Right hindlimb (tissue), 1 donor: ENCODE measurements around the gene LRCOL1.

Experiments used
- DNase-seq: peaks from one replicate; pipeline ENCODE4 v3.0.0-alpha.2; 2018

The LRCOL1 gene

DNA sequence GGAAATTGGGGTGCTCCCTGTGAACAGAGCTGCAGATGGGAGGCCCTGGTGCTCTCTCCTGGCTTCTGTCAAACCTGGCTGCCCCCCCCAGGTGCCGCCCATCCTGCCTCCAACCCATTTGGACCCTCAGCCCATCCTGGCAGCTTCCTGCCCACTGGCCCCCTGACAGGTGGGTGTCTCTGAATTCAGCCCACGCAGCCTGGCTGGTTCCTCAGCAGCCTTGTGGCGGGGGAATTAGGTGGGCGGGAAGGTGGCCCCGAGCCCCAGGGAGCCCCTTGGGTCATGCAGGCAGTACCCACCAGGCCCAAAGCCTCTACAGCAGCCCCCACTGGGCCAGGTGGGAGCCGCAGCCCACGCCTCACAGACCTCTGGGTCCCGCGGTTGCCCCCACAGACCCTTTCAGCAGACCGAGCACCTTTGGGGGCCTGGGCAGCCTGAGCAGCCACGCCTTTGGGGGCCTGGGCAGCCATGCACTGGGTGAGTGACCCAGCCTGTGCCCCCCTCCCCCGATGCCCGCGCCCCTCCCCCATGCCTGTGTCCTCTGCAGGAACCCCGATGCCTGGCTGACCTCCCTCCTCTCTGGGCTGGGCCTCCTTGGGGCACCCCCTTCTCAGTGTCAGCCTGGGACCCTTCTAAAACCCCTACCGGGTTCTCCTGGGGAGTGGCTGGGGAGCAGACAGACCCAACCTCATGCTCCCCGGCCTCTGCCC is 28.9 kb downstream of the LRCOL1 start:
- DNase-seq = no peak

DNA sequence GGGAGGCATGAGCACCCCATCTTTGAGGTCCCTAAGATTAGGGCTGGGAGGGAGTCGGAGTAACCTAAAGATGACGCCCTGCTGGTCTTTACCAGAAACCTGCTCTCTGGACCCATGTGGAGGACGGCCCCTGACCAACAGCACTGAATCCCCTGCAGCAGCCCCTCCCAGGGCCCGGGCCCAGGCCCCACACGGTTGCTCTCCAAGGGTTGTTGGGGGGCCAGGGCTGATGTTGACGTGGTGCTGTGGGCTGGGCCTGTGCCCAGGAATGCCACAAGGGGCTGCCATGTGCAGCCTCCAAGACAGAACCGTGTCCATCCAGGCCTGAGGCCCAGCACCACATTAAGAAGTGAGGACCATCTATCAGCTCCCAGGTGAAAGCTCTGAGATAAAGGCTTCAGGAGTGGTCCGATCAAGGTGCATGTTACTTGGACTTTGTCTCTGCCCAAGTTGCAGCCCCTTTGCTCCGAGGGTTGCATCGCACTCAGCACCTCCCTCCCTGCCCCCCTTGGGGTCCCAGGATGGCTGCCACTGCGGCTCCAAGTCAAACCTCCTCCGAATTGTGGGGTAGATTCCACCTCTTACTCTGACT is 29.6 kb downstream of the LRCOL1 start:
- DNase-seq = no peak

DNA sequence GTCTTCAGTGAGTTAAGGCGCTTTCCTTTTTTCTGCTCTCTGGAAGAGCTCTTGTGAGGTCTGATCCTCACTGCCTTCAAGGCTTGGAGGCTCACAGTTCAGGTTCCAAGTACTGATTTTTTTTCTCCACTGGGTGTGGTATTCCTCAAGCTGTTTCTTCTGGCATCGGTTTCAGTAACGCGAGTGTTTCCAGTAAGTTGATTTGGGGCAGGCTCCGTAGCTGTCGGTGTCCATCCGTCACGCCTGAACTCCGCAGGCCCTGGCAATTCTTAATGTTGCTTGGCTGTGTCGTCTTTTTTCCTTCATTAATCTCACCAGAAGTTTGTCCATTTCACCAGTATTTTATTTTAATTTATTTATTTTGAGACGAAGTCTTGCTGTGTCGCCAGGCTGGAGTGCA is 30.6 kb downstream of the LRCOL1 start:
- DNase-seq = no peak

DNA sequence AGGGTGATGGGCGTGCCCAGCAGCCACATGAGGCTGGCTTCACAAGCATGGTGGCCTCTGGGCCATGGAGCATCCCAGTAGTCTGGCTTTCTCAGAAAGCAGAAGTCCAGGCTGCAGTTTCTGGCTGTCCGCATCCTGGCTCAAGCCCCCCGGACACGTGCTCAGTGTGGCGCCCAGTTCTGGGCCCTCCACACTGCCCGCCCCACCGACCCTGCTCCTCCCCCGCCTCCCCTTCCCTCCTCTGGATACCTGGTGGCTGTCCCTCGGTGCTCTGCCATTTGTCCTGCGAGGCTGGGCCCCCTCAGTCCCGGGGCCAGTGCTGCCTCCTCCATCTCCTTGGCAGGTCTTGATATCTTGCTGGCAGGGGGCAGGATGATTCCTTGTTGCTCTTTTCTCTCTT is 31.6 kb downstream of the LRCOL1 start:
- no peak for DNase-seq

DNA sequence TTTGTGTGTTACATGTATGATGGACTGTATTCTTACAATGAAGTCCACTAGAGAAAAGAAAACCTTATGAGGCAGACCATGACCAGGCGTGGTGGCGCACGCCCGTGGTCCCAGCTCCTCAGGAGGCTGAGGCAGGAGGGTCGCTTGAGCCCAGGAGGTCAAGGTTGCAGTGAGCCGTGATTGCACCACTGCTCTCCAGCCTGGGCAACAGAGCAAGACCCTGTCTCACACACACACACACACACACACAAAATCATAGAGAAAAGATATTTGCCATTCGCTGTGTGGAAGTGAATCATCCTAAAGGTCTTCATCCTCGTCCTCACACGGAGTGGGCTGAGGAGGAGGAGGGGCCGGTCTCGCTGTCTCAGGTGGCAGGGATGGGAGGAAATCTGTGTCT is 32.3 kb downstream of the LRCOL1 start:
- no peak for DNase-seq

DNA sequence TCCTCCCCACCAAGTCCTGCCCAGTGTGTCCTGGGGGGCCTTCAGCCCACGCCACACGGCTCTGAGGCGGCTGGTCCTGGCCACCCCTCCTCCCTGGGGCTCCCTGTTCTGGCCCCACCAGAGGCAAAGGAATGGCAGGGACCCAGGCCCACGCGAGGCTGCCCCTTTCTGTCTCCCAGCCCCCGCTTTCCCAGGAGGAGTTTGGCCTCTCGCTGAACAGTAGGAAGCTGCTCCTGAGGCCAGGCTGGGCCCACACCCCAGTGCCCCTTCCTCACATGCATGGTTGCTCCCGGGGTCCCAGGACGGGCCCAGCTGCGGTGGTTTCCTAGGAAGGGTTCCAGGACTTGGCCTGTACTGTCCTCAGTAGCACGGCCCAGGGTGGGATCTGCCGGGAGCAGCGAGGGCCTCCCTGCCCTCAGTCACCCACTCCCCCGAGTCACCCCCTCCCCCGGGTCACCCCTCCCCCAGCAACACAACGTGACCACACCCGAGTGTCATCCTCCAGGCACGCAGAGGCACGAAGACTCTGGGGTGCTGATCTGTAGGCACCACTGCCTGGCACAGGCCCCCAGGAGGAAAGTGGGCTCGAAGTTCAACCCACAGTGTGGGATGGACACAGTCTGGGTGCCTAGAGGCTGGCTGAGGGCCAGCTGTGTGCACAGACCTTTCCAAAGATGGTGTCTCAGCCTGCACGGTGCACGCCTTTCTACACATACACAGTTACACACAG is 33.0 kb downstream of the LRCOL1 start:
- no peak for DNase-seq

DNA sequence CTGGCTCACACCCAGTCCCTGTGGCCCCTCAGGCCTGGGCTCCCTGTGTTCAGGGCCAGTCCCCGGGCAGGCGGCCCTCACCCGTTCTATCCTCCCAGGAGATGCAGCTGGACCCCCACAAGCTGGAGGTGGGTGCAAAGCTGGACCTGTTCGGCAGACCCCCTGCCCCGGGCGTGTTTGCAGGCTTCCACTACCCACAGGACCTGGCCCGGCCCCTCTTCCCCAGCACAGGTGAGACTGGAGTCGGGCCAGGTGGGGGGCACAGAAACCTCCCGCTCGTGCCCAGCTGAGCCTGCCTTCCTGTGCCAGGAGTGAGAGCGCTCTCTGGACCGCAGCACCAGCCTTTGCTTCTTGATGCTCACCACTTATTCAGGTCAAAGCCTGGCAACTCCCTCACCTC is 33.7 kb downstream of the LRCOL1 start:
- DNase-seq = no peak

DNA sequence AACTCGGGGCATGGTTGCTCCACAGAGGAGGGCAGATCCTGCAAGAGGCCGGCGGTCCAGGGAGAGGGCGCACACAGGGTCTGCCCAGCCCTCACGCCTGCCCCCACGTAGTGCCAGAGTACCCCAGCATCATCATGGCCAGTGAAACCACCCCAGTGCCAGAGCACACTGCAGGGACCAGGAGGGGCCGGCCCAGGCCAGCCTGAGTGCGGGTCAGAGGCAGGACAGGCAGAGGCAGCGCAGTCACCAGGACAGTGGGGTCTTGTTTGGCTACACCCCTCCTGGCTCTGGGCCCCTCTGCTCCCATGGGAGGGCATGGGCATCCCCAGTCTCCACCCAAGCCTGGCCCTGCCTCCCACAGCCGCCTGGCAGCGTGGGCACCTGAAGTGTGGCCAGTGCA is 34.7 kb downstream of the LRCOL1 start:
- no peak for DNase-seq

DNA sequence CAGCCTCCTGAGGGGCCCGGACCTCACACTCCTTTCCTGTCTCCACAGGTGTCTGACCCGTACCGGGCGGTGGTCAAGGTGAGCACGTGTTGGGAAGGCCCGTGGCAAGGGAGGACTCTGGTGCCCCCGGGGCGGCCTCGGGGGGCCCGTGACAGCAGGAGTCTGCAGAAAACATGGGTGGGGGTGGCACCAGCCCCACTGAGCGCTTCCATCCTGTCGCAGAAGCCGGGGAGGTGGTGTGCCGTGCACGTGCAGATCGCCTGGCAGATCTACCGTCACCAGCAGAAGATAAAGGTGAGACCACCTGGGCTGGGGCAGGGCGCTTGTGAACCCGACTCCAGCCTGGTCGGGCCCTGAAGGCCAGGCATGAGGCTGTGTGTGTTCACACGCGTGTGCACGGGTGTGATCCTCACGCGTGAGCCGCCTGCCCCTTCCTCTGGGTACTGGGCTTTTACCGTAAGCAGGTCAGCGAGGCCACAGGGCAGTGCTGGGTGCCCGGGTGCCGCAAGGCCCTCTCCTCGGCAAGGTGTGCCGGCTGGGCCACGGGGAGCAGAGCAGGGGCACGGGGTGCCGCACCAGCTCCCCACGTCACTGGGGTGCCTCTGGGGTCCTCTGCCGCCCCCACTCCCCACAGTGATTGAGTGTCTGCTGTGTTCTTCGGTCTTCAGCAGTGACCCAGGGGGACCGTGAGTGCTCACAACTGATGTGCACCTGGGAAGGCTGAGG is 35.9 kb downstream of the LRCOL1 start:
- DNase-seq = no peak

DNA sequence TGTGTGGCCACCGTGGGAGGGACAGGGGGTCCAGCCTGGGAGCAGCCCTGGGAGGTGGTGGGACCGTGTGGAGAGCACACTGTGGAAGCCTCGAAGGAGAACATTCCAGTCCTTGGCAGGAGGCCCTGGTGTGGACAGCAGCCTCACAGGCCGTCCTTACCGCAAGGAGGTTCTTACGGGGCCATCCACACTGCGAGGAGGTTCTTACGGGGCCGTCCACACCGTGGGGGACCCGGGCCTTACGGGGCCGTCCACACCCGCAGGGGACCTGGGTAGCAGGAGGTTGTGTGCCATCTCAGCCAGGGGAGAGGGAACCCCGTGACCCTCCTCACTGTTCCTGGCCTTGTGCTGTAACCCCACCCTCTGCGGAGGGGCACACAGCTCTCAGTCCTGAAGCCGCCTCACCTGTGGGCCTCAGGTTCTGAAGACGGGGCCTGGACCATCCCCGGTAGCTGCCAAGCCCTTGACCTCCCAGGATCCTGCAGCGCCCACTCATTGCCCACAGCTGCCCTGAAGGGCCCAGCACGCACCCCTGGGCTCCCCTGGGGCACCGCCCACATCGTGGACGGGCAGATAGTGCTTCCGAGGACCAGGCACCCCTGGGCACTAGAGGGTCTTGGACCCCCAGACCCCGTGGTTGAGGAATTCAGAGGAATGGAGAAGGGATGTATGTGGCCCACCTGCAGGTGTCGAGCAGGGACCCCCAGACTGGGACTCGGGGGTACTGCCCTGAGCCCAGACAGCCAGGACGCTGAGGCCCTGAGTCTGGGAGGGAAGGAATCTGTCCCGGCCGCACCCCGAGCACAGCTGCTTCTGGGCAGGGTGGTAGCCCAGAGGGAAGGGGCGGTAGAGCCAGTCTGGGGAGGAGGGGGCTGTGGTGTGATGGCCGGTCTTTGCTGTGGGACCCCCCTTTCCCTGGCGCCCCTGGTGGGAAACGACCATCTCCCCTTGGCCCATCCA is 37.3 kb downstream of the LRCOL1 start:
- no peak for DNase-seq

DNA sequence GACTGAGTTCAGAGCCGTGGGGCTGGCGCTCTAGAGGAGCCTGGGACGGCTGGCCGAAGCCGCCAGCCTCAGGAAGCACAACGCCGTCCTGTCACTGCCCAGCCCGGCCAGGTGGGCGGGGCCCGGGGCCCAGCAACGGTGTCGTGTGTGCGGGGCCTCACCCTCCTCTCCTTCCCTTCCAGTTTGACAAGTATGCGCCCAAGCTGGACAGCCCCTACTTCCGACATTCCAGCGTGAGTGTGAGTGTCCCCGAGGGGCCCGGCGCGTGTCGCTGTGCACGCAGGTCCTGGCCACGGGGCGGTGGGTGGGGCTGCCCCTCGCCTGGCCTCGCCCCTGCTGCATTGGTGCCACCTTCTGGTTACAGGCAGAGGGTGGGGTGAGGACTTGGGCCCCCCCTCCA is 38.3 kb downstream of the LRCOL1 start:
- no peak for DNase-seq

DNA sequence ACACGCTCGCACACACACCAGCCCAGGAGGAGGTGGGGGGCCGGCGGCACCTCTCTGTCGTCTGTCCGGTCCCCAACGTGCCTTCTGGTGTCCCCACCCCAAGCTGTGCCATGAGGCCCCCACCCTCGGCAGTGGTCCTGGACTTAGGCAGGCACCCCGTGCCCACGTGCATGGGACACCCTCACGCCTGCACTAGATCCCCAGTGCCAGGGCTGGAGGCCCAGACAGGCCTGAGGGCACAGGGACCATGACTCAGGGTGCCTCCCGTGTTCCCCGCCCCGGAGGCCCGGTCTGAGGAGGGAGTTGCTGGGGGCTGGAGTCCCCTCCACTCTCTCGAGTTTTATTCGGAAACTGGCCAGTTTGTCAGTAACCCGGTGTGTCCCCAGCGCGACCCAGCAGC is 38.8 kb downstream of the LRCOL1 start:
- DNase-seq = no peak

DNA sequence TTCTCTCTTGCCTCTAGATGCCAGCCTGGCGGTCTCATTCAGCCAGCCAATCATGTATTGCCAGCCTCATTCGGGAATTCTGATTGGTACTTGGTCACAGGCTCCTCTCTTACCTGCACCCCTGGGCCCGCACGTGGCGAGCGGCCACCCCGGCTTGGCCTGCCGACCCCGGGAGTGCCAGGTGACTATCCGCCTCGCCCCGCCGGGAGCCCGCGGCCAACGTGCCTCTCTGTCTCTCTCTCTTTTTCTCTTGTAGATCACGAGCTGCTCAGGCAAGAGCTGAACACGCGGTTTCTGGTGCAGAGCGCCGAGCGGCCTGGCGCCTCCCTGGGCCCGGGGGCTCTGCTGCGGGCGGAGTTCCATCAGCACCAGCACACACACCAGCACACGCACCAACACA is 39.3 kb downstream of the LRCOL1 start:
- DNase-seq = no peak

DNA sequence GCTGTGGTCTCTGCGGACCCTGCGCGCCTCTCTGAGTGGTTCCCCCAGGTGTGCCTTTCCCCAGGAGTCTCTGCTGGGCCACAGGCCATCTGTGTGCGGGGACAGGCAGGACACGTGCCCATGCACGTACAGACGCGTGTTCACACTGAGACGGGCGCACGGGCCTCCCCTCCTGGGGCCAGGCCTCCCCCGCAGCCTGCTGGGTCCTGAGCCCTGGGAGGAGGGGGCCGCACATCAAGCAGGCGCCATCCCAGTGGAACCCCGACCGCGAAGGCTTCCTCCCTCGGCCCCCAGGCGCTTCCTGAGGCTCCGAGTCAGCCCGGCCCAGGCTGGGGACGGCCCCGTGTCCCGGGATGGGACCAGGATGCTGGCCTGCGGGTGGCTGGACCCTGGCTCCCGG is 39.7 kb downstream of the LRCOL1 start:
- DNase-seq = no peak

DNA sequence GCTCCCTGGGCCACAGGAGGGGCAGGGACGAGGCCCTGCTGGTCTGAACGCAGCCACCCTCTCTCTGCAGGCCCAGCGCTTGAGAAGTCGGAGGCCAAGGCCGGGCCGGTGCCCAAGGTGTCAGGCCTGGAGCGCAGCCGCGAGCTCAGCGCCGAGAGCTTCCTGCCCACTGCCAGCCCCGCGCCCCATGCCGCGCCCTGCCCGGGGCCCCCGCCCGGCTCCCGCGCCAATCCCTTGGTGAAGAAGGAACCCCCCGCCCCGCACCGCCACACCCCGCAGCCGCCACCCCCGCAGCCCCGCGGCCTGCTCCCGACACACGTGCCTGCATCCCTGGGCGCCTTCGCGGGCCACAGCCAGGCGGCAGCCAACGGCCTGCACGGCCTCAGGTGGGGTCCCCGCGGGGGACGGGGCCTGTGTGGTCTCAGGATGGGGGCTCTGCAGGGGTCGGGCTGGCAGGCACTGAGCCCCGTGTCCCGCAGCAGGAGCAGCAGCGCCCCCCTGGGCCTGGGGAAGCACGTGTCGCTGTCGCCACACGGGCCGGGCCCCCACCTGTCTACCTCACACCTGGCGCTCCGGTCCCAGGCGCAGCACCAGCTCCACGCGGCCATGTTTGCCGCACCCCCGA is 40.4 kb downstream of the LRCOL1 start:
- no peak for DNase-seq

DNA sequence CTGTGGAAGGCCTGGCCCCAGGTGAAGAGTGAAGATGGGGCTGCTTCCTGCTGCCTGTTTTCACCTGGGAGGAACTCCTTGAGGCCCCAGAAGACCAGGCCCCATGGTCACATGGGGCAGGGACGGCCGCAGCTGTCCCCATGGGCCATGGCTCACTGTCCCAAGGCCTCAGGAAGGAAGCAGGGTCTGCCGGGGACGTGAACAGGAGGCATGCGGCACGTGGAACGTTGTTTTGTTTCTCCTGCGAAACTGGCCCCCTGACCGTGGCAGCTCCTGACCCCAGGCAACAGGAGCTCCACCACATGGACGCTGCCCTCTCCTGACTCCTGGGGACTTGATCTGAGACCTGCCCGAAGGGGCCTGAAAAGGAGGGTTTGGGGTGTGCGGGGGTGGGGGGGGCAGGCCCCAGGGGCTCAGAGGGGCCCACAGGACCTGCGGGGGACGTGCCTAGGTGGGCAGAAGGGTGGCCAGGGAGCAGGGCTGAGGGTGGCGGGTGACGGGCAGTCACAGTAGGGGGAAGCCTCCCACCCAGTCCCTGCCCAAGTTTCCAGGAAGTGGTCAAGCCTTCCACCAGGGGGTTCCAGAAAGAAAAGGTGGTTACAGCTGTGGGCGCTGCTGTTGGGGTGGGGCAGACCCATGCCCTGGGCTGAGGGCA is 41.4 kb downstream of the LRCOL1 start:
- DNase-seq = no peak

DNA sequence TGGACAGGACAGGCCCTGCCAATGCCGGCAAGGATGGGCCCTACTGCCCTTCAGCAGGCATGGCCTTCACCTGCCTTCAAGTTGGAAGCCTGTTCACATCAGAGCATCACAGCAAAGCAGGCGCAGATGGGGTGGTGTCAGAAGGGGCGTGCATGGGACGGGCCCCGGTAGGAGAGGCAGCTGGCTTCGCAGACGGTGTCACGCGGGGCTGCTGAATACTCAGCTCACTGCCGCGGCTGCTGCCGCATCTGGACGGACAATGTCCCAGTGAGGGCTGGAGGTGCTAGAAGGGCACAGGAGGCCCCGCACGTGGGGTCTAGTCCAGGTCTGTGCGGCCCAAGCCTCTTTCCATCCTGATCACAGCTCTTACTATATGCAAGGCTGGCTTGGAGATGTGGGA is 42.1 kb downstream of the LRCOL1 start:
- DNase-seq = no peak

DNA sequence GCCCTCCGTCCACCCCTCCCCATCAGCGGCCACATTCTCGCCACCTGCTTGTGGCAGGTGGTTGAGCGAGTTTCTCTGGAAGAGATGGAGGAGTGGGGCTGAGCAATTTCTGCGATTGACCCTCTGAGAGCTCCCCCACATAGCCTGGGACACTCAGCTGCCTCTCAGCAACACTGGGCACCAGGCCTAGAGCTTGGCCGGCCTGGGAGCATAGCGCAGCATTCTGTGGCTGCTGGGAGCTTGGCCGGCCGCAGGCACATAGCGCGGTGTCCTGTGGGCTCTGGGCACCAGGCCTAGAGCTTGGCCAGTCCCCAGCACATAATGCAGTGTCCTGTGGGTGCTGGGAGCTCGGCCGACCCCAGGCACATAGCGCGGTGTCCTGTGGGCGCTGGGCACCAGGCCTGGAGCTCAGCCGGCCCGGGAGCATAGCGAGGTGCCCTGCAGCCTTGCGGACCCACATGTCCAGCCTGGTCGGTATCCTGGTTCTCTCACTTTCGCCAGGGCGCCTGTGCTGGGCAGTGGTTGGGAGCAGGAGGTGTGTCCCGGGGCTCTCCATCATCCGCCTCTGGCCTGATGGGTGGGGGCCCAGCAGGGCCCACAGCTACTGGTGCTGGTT is 43.8 kb downstream of the LRCOL1 start:
- no peak for DNase-seq

DNA sequence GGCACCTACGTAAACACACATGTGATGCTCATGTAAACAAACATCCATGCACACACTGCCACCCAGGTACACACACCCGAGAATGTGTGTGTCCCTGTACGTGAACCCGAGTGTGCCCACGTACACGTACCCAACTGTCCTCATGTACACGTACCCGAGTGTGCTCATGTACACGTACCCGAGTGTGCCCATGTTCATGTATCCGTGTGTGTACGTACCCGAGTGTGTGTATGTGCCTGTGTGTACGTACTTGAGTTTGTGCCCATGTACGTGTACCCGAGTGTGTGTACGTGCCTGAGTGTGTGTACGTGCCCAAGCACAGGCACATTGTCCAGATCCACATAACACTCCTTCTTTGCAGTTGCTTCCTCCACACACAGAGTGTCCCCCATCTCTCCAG is 45.0 kb downstream of the LRCOL1 start:
- no peak for DNase-seq

DNA sequence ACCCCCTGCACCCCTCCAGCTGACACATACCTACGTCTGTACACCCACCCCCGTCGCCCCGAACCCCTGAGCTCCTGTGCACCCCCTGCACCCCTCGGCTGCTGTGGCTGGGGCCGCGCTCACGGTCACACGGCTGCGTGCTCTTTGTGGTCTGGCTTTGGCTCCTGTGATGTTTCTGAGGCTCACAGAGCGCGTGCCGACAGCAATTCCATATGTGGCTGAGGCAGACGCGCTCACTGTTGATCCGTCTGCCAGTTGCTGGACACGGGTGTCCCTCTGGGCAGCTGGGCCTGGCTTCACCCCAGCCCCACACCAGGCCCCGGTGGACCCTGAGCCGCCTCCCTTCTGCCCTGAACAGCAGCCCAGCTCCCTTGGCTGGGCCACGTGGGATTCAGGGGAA is 46.5 kb downstream of the LRCOL1 start:
- DNase-seq = no peak

DNA sequence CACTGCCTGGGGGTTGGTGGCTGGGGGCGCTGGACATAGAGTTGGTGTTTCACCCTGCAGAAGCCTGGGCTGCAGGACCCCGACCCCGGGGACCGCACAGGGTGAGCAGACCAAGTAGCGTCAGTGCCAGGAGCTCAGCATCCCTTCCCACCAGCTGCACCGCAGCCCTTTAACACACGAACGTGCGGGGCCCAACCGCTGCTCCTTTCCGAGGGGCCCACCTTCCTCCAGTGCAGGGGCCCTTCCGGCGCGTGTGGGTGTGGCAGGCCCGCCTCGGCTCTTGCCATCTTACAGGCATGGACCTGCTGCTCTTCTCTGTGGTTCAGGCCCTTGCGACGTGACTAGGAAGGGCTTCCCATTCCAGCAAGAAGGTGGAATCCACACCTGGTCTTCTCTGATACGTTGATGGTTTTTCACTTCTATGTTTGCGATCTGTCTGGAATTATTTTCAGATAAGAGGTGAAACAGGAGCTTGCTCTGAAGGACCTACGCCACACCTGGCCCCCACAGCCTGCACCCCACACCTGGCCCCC is 47.8 kb downstream of the LRCOL1 start:
- DNase-seq = no peak
